Measurements from ENCODE around the gene SUMF1. TPM values are rescaled to one million over a fixed set of nuclear protein-coding genes. Genes with fewer than 3 reads are reported as not detected.

Gene SUMF1
- total RNA-seq, 1 donor from 2014 or later: 27.9 TPM

- DNase-seq (ENCODE audit: extremely low spot score, unreplicated experiment): no peak
- Mint-ChIP-seq H3K9me3 (no peaks in the 10 kb centered on the region), H3K27ac (no peak overlapping the region), H3K27me3 (no peaks in the 10 kb centered on the region), H3K4me1 (ENCODE audit: unreplicated experiment) (no peaks in the 10 kb centered on the region), H3K4me3 (no peak overlapping the region), H3K36me3 (peaks cover 13% of the 10 kb centered on the region)
- no peak for TF ChIP-seq CTCF (conservative IDR thresholded peaks at IDR 0.05)
These were observed 49.6 kb downstream of the SUMF1 start for GRCh38 chr3:4417449-4417848.

- no peak for TF ChIP-seq CTCF (conservative IDR thresholded peaks at IDR 0.05)
- Mint-ChIP-seq H3K4me3 (no peak overlapping the region), H3K36me3 (peaks cover 18% of the 10 kb centered on the region), H3K27me3 (no peaks in the 10 kb centered on the region), H3K4me1 (ENCODE audit: unreplicated experiment) (no peaks in the 10 kb centered on the region), H3K27ac (no peak overlapping the region), H3K9me3 (no peaks in the 10 kb centered on the region)
- no peak for DNase-seq (ENCODE audit: extremely low spot score, unreplicated experiment)
These were observed 50.1 kb downstream of the SUMF1 start for GRCh38 chr3:4416961-4417360.

GRCh38 chr3:4416427-4416945 lies 50.6 kb downstream of the SUMF1 start:
- Mint-ChIP-seq H3K4me1 (ENCODE audit: unreplicated experiment) (peaks cover under 1% of the 10 kb centered on the region), H3K27ac (no peak overlapping the region), H3K27me3 (no peaks in the 10 kb centered on the region), H3K4me3 (no peak overlapping the region), H3K36me3 (peaks cover 19% of the 10 kb centered on the region), H3K9me3 (no peaks in the 10 kb centered on the region)
- no peak for DNase-seq (ENCODE audit: extremely low spot score, unreplicated experiment)
- no peak for TF ChIP-seq CTCF (conservative IDR thresholded peaks at IDR 0.05)

DNA sequence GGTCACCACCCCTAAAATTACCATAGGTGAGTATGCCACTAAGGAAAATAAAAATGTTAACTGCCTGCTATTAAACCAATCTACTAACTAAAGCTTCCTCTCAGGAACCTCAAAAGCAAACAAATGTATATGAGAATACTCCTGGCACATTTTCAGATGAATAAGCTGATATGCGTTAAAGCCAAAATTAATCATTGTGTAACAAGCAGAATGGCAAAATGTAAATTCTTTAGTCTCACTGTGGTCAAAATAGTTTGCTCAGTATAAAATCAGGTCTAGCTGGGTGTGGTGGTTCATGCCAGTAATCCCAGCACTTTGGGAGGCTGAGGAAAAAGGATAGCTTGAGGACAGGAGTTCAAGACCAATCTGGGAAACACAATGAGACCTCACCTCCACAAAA lies 53.6 kb downstream of the SUMF1 start:
- DNase-seq (ENCODE audit: extremely low spot score, unreplicated experiment): no peak
- Mint-ChIP-seq H3K27me3 (no peaks in the 10 kb centered on the region), H3K27ac (no peak overlapping the region), H3K4me3 (no peak overlapping the region), H3K4me1 (ENCODE audit: unreplicated experiment) (peaks cover 21% of the 10 kb centered on the region), H3K9me3 (no peaks in the 10 kb centered on the region), H3K36me3 (peaks cover 18% of the 10 kb centered on the region)
- no peak for TF ChIP-seq CTCF (conservative IDR thresholded peaks at IDR 0.05)

GRCh38 chr3:4411833-4412232 lies 55.2 kb downstream of the SUMF1 start:
- Mint-ChIP-seq H3K4me3 (no peak overlapping the region), H3K27ac (peak overlapping the region; percentile 1), H3K27me3 (no peaks in the 10 kb centered on the region), H3K9me3 (no peaks in the 10 kb centered on the region), H3K4me1 (ENCODE audit: unreplicated experiment) (peaks cover 27% of the 10 kb centered on the region), H3K36me3 (peaks cover 18% of the 10 kb centered on the region)
- TF ChIP-seq CTCF (conservative IDR thresholded peaks at IDR 0.05): no peak
- no peak for DNase-seq (ENCODE audit: extremely low spot score, unreplicated experiment)

DNA sequence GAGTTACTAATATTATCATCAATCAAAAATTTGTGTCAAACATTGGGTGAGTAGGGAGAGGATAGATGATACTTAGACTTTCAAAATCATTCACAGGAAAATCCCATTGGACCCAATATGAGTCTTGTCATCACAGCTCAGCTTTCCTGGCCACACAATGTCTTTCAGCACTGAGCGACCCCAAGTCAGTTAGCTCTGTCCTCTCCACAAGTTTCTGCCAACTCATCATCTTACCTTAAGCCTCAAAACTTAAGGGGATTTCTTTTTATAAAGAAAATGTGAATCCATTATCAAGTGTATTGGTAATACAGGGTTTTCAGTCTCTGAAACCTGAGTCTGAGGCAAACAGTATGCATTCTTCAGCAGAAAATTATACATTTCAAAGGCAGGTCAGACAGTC lies 55.8 kb downstream of the SUMF1 start:
- Mint-ChIP-seq H3K27me3 (no peaks in the 10 kb centered on the region), H3K27ac (no peak overlapping the region), H3K36me3 (peaks cover 20% of the 10 kb centered on the region), H3K9me3 (no peaks in the 10 kb centered on the region), H3K4me3 (no peak overlapping the region), H3K4me1 (ENCODE audit: unreplicated experiment) (peaks cover 30% of the 10 kb centered on the region)
- TF ChIP-seq CTCF (conservative IDR thresholded peaks at IDR 0.05): no peak
- DNase-seq (ENCODE audit: extremely low spot score, unreplicated experiment): no peak

Data from type B pancreatic cell (in vitro differentiated cells).